ENCODE results near the gene STXBP5. TPM values are rescaled to one million over a fixed set of nuclear protein-coding genes. Genes with fewer than 3 reads are reported as not detected.

STXBP5 gene
- total RNA-seq, 6 donors from 2014 or later, result 10.5 to 26.5 (median 15.7) TPM

GRCh38 chr6:147214248-147215227 is 10.3 kb downstream of the STXBP5 start:
- peaks cover 0 to 7% (median 0%) of the 10 kb centered on the region in 4 donors for H3K4me1 ChIP-seq
- no peaks in the 10 kb centered on the region for H3K27me3 ChIP-seq
- H3K27ac ChIP-seq, result no peak overlapping the region
- 92 to 94% methylated on average over 6 of the region's 6 CpGs for WGBS, 2 donors
- DNase-seq, result no peak
- no peaks in the 10 kb centered on the region for H3K9me3 ChIP-seq
- no peak overlapping the region for H3K4me3 ChIP-seq
- TF ChIP-seq, protein P1, sequence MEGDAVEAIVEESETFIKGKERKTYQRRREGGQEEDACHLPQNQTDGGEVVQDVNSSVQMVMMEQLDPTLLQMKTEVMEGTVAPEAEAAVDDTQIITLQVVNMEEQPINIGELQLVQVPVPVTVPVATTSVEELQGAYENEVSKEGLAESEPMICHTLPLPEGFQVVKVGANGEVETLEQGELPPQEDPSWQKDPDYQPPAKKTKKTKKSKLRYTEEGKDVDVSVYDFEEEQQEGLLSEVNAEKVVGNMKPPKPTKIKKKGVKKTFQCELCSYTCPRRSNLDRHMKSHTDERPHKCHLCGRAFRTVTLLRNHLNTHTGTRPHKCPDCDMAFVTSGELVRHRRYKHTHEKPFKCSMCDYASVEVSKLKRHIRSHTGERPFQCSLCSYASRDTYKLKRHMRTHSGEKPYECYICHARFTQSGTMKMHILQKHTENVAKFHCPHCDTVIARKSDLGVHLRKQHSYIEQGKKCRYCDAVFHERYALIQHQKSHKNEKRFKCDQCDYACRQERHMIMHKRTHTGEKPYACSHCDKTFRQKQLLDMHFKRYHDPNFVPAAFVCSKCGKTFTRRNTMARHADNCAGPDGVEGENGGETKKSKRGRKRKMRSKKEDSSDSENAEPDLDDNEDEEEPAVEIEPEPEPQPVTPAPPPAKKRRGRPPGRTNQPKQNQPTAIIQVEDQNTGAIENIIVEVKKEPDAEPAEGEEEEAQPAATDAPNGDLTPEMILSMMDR (IDR thresholded peaks at IDR 0.05), result no peak
- TF ChIP-seq POLR2A (IDR thresholded peaks at IDR 0.05), result no peak
- TF ChIP-seq POLR2AphosphoS5 (IDR thresholded peaks at IDR 0.05), result no peak
- TF ChIP-seq EP300 (IDR thresholded peaks at IDR 0.05), result no peak
- peaks cover 0 to 6% (median 0%) of the 10 kb centered on the region in 4 donors for H3K36me3 ChIP-seq
- no peak for ATAC-seq (ENCODE audit: low FRiP score in 2 of 2)

DNA sequence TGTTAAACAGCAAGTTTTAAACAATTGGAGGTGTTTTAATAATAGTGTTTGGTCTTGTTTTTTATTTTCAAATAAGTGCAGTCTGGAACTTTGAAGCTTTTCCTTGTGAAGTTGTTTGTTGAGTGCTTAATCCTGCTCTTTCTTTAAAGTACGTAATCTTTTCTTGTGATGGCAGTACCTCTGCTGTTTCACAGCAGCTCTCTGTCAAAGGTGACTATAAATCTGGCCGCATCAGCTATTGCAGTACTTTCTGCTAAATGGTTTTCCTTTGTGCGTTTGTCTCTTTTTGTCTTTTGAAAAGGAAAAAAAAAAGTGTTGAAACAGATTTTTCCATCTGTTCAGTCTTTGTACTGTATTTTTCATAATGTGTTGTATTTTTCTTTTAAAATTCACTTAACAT is 12.7 kb downstream of the STXBP5 start:
- H3K9me3 ChIP-seq, result no peaks in the 10 kb centered on the region
- DNase-seq (no peak), ATAC-seq (ENCODE audit: low FRiP score in 2 of 2) (no peak)
- H3K36me3 ChIP-seq, result peaks cover 0 to 6% (median 0%) of the 10 kb centered on the region in 4 donors
- no peak for TF ChIP-seq POLR2AphosphoS5 (IDR thresholded peaks at IDR 0.05)
- TF ChIP-seq, protein P1 (IDR thresholded peaks at IDR 0.05), result no peak
- H3K27ac ChIP-seq, result no peak overlapping the region
- no peaks in the 10 kb centered on the region for H3K27me3 ChIP-seq
- WGBS, 2 donors, result 83 to 88% methylated on average over 3 of the region's 3 CpGs
- H3K4me3 ChIP-seq, result no peak overlapping the region
- peaks cover 0 to 9% (median 3%) of the 10 kb centered on the region in 4 donors for H3K4me1 ChIP-seq

GRCh38 chr6:147217840-147218404 is 13.7 kb downstream of the STXBP5 start:
- no peak for DNase-seq
- Histone ChIP-seq H3K4me3 (no peak overlapping the region), H3K27ac (no peak overlapping the region), H3K36me3 (peaks cover 0 to 6% (median 0%) of the 10 kb centered on the region in 4 donors), H3K9me3 (no peaks in the 10 kb centered on the region), H3K4me1 (peaks cover 6 to 11% (median 10%) of the 10 kb centered on the region in 4 donors), H3K27me3 (no peaks in the 10 kb centered on the region)
- TF ChIP-seq, protein P1 (IDR thresholded peaks at IDR 0.05), result no peak
- TF ChIP-seq POLR2A (IDR thresholded peaks at IDR 0.05) (no peak), POLR2AphosphoS5 (IDR thresholded peaks at IDR 0.05) (no peak), EP300 (IDR thresholded peaks at IDR 0.05) (no peak)
- WGBS, 2 donors, result 95 to 97% methylated on average over 2 of the region's 2 CpGs
- no peak for ATAC-seq (ENCODE audit: low FRiP score in 2 of 2)

GRCh38 chr6:147218797-147219196 is 14.6 kb downstream of the STXBP5 start:
- H3K4me3 ChIP-seq, result no peak overlapping the region
- H3K27me3 ChIP-seq, result no peaks in the 10 kb centered on the region
- TF ChIP-seq, protein P1 (IDR thresholded peaks at IDR 0.05), result no peak
- TF ChIP-seq POLR2A (IDR thresholded peaks at IDR 0.05), result no peak
- no peak for TF ChIP-seq EP300 (IDR thresholded peaks at IDR 0.05)
- TF ChIP-seq POLR2AphosphoS5 (IDR thresholded peaks at IDR 0.05), result no peak
- no peak overlapping the region for H3K27ac ChIP-seq
- no peaks in the 10 kb centered on the region for H3K9me3 ChIP-seq
- WGBS, 2 donors, result 81 to 88% methylated on average over 3 of the region's 3 CpGs
- DNase-seq, result no peak
- peaks cover 0 to 6% (median 0%) of the 10 kb centered on the region in 4 donors for H3K36me3 ChIP-seq
- ATAC-seq (ENCODE audit: low FRiP score in 2 of 2), result no peak
- peaks cover 6 to 11% (median 10%) of the 10 kb centered on the region in 4 donors for H3K4me1 ChIP-seq

Data from upper lobe of left lung (tissue), 6 donors.